ENCODE results near the gene ADAM22.

Gene ADAM22

DNA sequence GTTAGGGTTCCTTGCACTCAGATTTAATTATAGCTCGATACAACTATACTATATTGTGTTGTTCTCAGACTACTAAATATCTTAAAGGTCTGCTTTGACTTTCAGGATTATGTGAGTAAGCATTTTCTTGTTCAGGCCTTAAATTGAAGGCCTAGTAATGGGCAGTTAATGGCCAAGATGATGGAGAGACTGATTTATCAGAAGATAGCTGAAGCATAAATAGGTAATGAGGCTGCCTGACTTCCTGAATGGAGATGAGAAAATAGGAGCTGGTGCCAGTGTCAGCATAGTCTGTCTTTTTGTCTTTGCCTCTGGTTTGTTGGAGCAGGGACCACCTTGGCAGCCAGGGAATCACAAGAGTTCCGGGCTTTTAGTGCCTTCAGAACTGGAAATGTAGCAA lies 32.2 kb downstream of the ADAM22 start:
- DNase-seq, result peak; percentile 13

DNA sequence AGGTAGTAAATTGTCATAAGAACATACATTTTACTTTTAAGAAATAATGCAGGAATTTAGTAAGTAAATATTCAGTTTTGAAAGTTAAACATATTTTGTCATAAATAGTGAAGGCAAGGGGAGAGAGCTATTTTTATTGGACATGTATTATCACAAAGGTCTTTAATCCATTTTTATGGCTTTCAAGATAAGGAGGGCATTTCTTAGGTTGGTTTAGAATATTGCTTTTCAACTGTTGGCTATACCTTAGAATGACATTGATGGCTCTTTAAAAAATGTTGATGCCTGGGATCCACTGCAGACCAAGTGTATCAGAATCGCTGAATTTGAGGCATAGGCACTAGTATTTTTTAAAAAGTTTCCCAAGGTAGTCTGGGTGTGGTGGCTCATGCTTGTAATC lies 34.0 kb downstream of the ADAM22 start:
- no peak for DNase-seq

DNA sequence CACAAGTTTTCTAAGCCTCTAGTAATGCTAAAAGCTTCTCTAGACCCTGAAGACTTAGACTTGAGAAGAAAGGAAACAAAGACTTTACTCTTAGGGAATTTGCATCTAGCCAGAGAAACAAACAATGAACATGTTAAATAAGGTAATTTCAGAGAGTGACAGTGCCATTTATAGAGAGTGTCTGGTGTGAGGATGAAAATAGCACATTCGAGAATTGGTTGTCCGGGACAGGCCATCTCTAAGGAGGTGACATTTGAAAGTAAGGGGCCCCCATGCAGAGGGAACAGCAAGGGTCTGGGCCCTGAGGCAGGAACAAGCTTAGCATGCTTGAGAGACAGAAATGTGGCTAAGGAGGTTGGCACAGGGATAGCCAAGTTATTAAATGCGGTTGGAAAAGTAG lies 48.1 kb downstream of the ADAM22 start:
- DNase-seq, result no peak

DNA sequence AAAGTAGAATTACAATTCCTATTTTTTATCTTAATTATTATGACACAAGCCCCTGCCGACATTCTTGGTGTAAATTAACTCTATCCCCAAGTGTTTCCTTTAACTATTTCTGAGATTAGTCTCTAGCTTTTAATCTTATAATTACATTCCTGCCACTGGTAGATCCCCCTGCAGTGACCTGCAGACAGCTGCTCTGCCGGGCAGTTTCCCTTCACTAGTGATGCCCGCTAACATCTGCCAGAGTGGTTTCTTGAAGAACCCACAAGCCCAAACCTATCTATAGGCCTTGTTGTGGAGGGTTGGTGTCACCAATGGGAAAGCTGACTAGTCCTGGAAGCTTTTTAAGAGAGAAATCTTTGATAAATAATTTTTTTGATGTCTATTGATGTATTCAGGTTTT lies 50.0 kb downstream of the ADAM22 start:
- DNase-seq, result no peak

DNA sequence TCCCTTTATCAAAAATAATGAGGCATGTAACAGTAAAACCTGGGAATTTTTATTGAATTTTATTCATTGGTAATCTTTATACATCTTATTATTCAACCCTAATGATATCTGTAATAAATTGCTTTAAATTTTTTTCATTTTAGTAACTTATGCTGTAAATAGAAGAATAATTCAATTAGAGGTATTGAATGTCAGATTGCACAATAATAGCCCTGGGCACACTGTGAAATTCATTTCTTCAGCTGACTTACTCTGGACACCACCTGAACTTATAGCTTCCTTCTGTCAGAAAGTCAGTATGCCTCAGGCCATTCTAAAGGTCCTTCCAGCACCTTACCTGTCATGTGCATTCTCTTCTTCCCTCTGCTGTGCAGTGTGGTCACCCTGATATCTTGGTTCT lies 59.2 kb downstream of the ADAM22 start:
- DNase-seq, result no peak

DNA sequence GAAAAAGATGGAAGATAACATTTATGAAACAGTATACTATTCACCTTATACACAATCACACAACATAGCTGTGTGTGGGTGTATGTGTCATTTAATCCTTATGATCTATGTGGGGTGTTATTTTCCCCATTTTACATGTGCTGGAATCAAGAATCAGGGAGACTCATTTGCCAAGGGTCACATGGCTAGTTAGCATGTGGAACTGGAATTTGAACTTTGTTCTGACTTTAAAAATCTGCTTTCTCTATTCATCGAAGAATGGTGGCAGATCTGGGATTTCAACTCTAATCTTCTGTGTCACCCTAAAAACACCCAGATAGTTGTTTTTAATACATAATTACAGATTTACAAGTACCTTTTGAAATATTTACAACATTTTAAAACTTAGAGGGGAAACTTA lies 65.2 kb downstream of the ADAM22 start:
- no peak for DNase-seq

DNA sequence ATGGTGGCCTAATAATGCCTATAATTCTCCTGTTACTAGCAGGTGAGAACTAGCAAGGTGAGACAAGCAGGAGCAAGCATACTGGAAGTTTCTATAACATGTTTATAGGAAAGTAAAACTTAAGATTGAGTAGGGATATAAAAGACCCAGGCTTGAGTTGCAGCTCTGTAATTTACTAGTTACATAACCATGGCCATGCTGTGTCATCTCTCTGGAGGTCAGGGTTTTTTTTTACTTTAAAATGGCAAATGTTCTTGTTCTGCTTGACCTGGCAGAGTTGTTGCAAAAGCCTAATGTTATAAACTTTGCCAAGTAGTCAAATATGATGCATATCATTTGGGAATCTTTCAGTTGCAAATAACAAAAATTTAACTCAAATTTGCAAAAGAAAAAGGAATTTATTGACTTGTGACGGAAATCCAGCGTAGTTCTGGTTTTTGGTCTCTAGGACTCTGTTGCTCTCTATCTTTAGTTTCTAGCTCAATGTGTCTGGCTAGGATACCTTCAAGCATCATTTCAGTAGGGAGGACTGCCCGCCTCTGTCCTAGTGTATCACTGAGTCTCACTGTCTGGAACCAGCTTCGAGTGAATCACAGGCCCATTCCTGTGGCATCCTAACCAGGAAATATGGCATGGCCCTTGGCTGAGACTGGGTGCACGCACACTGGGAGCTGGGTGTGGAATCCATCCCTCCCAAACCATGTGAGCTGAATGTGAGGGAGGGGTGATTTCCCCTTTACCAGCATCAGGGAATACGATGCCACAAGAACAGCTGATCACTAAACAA lies 67.9 kb downstream of the ADAM22 start:
- DNase-seq, result no peak

DNA sequence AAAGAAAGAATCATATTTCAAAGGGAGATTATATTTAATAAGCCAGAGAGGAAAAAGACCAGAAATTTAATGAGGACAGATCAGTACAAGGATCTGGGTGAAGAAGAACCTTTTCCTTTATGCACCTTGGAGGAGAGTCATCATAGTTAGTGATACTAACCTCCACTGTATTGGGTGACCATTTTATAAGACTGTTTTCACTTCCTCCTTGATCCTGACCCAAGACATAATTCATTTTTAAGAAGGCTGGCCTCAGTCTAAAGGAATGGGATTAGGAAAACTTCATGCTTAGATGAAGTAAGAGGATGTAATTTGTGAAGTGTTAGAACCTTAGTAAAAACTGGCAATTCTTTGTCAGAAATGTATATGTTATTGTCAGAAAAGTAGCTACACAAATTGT lies 68.6 kb downstream of the ADAM22 start:
- DNase-seq, result no peak

DNA sequence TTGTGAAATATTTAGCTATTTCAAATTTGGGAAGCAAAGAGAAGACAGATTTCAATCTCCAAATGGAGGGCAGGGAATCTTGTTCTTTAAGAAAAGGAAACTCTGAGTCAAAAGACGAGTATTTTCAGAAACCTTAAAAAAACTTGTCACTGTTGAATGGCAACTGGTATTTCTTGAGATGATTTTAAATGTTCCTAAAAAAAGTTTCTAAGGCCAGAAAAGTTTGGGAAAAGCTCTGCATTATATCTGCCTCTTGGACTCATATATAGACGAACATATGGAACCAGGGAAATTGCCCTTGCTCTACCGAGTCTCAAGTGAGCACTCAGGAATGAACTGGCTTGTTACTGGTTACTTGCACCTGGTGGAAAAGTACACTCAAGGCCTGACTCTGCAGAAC lies 69.5 kb downstream of the ADAM22 start:
- DNase-seq, result no peak

DNA sequence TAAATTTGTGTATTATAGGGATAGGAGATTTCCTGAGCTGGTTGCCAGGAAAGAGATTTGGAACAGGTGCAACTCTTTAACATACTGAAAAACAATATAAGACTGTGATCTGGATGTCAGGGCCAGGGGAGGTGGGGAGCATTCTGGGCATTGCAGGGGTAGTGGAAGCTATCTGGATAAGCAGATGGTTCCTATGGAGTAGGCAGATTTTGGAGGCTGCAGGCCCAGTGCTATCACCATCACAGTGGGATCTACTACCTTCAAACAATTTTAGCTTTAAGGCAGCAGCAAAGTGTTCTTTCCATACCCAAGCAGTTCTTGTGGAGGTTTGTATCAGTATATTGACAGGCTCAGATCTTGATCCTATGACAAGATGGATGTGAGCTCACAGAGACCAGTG lies 71.1 kb downstream of the ADAM22 start:
- DNase-seq, result no peak

DNA sequence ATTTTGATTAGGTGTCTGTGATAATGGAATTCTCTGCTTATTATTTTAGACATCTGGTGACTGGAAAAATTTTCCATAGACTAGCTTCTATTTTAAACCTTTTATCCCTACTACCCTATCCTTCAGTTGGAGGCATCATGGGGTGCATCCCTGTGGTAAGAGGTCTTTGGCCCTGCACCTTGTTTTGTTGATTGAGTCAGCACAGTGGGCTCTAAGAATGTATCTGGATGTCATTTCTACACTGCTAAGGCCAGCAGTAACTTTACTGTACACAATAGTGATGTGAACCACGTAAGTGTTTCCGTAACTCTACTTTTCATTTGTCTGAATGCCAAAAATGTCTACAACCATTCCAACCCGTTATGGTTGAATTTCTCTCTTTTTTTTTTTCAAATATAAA lies 75.6 kb downstream of the ADAM22 start:
- no peak for DNase-seq

DNA sequence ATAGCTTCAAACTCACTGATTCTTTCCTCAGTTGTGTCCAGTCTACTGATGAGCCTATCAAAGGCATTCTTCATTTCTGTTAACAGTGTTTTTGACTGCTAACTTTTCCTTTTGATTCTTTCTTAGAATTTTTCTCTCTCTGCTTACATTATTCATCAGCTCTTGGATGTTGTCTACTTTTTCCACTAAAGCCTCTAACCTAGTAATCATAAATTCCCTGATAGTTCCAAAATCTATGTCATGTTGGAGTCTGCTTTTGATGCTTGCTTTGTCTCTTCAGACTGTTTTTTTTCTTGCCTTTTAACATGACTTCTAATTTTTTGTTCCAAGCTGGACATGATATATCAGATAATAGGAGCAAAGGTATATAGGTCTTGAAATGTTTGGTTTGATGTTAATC lies 78.0 kb downstream of the ADAM22 start:
- no peak for DNase-seq

DNA sequence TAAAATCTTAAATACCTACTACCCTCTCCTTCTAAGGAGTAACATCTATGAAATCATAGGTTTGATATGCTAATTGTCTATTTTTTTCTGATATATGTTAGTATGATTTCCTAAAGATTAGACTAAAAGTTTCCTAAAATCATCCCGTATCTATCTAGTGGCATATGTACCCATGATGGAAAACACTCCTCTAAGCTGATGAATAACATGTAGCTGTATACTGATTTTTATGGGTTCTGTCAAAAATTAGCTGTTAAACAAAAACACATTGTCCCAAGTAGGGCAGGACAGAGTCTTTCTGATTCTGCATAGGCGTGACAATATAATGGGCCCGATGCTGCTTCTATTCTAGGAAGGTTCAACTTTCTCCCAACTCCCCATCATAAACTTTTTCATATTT lies 79.9 kb downstream of the ADAM22 start:
- no peak for DNase-seq

DNA sequence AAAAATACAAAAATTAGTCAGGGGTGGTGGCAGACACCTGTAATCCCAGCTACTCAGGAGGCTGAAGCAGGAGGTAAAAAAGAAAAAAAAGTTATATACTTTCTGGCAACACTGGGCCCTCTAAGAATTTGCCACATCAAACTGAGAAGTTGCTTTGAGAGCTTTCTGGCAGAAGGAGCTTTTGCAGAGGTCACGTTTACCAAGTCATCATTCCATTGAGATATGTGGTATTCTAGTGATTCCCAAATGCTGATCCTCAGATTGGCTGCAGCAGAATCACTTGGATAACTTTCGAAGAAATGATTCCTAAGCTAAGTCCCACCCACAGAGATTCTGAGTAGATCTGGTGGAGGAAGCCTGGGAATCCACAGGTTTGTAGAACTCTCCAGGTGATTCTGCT lies 80.5 kb downstream of the ADAM22 start:
- no peak for DNase-seq

DNA sequence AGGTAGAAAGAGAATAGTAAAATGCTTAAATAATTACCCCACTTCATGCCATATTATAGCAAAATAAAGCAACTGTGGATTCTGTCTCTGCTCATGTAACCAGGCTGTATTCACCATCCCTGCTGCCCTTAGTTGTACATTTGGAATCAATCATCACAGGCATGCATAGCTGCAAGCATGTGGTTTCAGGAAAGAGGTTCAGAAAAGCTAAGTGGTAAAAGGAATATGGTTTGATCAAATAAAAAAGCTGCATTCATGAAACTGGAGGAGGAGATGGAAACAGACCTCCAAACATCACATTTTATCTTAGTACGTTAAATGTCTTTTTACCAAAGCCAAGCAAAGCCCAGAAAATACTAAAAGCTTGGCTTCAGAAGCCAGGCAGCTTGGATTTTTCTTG lies 81.3 kb downstream of the ADAM22 start:
- no peak for DNase-seq

DNA sequence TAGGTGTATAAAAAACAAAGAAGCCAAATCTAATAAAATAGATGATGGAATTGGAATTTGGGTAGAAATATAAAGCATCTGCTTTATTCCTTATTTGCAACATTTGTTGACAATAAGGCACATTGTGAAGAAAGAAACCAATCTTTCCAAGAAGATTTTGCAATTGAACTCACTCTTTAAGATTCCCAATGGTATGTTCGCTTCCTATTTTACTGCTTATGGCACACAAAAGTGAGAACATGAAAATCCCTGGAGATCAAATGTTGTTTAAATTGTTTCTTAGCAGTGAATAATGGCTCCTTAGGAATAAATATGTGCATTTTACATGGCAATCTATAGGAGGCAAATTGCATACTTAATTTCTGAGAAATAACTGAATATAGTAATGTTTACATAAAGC lies 84.5 kb downstream of the ADAM22 start:
- DNase-seq, result no peak

DNA sequence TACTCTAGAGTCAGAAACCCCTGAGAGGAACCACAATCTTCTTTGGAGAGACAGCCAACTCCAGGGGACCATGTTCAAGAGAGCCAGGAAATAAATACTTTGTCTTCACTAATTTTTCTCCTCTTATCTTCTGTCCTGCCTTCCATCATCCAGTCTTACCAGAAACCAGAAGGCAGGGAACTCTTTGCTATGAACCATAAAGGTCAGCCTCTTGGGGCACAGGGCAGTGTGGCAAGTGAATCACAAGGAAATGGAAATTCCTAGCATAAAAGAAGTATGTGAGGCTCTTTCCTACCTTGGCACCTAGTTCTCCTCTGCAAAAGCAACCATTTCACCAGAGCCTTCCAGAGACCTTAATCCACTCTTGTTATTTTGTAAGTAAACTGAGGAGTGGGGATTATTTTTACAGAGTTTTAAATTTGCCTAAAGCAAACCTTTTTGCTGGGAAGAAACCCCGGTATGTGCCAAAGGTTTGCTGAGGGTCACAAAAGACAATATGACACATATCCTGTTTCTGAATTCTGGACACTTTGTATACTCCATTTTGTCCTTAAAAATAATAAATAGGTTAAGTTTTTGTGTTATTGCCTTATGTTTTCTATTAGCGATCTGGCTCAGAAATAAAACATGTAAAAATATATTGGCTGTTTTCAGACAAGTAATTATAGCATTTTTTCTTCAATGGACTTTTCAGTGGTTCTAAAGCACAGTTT lies 87.1 kb downstream of the ADAM22 start:
- DNase-seq, result no peak

DNA sequence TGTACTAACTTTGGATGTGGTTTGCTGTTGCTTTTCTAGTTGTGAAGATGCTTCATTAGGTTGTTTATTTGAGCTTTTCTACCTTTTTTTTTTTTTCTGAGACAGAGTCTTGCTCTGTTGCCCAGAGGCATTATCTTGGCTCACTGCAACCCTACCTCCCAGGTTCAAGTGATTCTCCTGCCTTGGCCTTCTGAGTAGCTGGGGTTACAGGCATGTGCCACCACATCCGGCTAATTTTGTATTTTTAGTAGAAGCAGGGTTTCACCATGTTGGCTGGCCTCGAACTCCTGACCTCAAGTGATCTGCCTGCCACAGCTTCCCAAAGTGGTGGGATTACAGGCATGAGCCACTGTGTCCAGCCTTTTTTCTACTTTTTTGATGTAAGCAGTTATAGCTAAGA lies 93.7 kb downstream of the ADAM22 start:
- DNase-seq, result no peak

DNA sequence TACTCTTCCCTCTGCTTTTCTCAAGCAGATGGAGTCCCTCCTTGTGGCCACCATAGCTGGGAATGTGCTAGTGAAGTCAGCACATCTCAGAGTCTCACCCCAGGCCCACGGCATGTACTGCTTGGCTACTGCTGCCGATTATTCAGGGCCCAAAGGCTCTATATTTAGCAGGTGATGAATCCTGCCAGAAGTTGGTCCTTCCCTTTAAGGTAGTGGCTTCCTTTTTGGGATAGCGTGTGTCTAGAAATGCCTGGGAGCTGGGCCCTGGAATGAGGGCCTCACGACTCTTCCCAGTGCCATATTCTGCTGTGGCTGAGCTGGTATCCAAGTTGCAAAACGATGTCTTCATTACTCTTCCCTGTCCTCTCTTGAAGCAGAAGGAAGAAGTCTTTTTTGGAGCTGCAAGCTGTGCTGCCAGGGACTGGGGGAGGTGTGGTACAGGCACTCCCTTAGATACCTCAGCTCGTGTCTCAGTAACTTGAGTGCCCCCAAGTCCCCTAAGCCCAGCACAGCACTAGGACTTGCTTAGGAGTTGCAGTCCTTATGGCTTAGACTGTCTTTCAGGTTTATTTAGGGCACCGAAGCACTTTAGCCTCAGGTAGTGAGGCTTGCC lies 100.1 kb downstream of the ADAM22 start:
- no peak for DNase-seq

DNA sequence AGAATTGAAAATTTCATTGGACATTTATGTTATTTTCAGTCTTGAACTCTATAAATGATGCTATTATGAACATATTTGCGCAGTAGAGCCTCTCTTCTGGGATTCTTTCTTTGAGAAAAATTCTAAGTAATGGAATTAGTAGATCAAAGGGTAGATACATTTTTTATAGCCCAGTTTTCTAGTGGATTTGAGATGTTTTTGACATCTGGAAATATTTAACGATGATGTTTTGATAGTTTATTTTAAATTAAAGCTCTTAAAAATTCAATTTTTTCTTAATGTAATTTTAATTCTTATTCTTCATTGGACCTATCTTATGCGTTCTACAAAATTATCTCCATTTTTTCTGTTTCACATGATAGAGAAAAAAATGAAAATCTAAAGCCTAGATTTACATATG lies 103.0 kb downstream of the ADAM22 start:
- no peak for DNase-seq

DNA sequence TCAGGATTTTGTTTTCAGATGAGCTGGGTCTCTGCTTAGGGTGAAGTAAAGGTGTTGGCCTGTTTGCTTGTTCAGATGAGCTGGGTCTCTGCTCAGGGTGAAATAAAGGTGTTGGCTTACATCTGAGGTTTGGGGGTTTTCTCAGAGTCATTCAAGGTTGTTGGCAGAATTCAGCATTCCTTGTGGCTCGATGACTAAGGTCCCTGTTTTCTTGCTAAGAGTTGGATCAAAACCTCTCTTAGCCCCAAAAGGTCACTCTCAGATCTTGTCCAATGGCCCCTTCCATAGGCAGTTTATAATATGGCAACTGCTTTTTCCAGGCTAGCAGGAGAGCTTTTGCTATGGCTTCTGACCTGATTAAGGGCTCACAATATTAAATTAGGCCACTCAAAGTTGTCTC lies 106.6 kb downstream of the ADAM22 start:
- DNase-seq, result no peak

DNA sequence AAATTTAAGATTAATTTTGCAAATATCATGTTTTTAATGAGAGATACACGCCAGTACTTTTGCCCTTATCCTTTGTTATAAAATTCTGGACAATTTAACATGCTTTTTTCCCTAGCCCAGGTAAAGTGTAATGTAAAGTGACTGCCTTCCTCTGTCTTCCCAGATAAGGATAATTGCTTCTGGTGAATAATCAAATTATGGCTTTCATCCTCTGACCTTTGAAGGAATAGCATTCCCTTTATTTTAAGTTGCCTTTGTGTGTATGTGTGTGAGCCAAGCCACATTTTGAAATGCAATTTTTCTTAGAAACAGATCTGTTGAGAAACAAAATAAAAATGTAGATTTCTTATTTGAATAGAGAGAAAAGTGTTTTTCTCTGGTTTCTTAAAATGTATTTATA lies 107.5 kb downstream of the ADAM22 start:
- DNase-seq, result no peak

DNA sequence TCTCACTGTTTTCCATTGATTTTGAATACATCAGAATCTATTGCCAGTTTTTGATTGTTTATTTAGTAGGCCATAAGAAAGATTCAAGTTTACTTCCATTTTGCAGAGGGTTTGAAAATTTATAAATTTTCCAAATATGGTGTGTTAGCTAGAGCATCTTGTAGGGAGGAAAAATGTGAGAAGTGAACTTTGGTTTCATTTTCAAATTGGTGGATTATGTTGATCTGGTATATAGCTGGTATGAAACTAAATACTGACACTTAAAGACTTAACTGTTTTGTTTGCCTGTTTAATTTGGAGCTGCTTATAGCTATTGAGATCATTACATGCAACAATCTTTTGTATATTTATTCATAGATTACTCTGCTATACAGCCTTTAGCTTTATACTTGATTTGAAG lies 108.1 kb downstream of the ADAM22 start:
- no peak for DNase-seq

DNA sequence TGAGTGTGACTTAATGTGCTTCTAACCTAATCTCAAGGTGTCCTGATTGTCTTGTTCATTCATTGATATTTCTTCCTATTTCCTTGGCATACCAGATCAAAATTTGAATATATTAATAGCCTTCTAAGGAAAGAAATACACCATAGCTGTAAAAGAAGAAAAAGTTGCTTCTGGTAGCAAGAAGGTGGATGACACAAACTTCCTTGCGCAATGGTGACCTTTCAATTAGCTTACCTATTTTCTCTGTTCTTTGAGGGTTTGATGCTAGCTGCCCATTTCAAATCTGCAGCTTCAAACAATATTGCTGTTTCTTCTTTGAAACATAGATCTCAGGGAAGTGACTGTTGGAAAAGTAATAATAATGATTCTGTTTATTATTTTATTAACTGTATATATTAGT lies 108.8 kb downstream of the ADAM22 start:
- no peak for DNase-seq

DNA sequence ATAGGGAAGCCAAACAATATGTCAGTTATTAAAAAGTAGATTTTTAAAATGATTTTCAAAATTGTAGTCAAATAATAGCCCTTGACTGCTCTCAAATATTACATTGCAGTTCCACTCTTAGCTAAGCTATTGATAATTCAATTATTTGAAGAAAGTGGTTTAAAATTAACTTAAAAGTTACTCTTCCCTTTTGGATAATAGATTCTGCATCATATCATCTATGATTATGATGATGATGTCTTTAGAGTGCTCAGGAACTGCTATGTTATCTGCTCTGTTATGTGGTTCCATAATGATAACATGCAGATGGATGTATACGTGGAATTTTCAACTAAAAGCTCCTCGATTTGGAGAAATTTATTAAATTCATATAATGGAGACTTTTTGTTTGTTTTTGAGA lies 110.0 kb downstream of the ADAM22 start:
- no peak for DNase-seq
